HG02840 (cell line): ENCODE data around the gene NPY2R.

ENCODE experiments used
- ATAC-seq: cut with Tn5 transposase; IDR thresholded peaks from one replicate; pipeline ENCODE4 v1.9.1; 2021; ENCODE audit warnings: mild to moderate bottlenecking, moderate library complexity, moderate number of reproducible peaks; ENCODE audit not compliant: unreplicated experiment, low FRiP score

The NPY2R gene

DNA sequence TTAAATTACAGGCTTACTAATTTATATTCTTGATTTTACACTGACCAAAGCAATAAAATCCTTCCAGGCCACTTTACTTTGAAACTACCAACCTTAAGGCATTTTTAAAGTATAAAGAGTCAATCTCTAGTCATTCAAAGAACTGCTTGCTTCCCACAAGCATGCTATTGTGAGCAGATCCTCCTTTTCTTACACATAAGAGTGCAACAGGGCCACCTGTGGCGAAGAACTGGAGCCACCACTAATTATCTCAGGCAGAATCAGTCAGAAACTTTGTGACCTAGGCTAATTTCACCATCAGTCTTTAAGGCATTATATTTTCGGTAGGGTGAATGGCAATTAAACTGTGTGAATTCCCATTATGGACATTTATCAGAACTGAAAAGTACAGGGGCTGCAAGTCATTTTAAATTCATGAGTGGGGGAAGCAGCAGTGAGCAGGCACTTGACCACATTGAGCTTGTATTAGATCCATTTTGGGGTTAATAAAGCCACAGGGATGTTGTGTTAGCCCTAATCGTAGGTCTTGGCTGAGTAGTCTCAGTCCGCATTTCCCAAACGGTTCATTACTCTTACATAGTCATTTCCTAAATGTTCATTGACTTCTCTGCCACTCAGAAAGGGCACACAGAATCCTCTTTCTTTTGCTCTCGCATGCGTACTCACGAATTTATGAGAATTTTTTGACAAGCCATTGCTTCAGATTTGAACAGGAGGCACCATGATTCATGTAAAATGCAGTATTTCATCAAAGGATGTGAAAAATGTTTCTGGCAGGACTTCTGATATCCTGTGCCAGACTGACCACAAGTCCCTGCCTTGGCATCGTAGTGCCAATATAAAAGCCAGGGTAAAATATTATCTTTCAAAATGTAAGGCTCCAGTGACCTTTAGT is 39.8 kb downstream of the NPY2R start:
- ATAC-seq, result no peak

DNA sequence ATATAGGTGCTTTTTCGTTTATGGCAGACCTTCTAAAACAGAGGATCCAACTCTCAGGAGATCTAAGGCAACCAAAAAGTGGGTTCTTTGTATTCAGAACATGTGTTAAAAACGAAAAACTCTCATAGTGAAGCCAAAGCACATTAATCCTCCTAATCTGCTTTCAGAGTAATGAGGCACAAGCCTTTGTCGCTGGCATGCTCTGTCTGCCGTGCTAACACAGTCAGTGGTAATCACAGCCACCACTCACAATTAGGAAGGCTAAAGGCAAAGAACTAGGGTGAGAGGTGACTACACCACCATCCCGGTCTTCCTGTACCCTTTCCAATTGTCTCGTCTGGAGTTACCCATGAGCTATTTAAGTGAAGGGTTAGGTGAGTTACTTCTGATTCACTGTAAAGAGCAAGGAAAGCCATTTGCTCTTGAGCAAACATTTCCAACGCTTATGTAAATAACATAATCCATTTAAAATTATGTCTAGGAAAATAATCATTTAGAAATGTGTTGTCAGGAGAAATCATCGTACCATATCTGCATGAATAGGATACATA is 40.7 kb downstream of the NPY2R start:
- ATAC-seq, result no peak

DNA sequence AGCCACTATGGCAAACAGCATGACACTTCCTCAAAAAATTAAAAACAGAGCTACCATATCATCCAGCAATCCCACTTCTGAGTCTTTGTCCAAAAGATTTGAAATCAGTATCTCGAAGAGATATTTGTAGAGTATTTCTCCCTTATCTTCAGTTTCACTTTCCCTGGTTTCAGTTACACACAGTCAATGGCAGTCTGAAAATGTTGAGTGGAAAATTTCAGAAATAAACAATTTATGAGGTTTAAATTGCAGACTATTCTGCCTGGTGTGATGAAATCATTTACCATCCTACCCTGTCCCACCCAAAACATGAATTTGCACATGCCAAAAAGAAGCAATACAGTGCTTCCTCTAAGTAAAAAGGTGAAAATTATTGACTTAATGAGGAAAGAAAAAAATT is 43.9 kb downstream of the NPY2R start:
- no peak for ATAC-seq

DNA sequence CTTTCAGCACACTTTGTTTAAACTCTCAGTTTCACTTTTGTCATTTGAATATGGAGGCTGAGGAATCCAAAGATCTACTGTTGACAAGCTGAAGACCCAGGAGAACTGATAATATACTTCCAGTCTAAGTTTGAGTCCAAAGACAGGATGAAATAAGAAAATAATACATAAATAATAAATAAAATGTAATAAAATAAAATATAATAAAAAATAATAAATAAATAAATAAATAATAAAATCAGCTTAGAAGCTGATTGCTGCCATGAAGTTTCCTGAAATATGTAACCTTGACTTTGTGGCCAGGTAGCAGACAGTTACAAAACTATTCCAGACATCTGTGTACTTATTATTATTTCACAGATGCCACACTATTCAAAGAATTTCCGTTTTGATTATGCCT is 55.0 kb downstream of the NPY2R start:
- no peak for ATAC-seq

DNA sequence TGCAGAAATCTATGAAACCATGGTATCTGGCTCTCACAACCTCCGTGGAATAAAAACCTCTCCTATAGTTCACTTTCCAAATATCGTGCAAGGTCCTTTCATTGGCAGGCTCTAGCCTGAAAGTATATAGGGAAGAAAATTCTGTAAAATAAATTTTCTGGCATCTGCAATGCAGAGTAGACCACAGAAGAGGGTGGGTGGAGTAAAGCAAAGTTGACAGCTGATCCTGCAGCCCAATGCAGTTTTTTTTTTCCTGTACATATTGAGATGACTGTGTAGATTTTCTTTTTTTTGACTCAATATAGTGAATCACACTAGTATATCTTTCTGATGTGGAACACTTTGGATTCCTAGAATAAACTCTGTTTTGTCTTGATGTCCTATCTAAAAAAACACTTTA is 56.7 kb downstream of the NPY2R start:
- no peak for ATAC-seq
